Left hindlimb (tissue), 1 donor: ENCODE data around the gene STAM2.
"Not testable (repeated sequence)": the region's sequence is repeated elsewhere in the genome, so short reads cannot be mapped to it uniquely, and the experiment has no call there.

ENCODE experiments used
- DNase-seq: peaks from one replicate; pipeline ENCODE4 v3.0.0-alpha.2; 2018

Gene STAM2

GRCh38 chr2:152103271-152103670 lies 72.3 kb downstream of the STAM2 start:
- DNase-seq = no peak

- no peak for DNase-seq
Observed at GRCh38 chr2:152100961-152101360, 74.6 kb downstream of the STAM2 start.

- DNase-seq = no peak
Observed at GRCh38 chr2:152099367-152100050, 76.1 kb downstream of the STAM2 start.

GRCh38 chr2:152098496-152099366 lies 76.8 kb downstream of the STAM2 start, which contains the start of gene CACNB4:
CACNB4 (minus strand) TSS chr2:152099044.
- DNase-seq = peak; percentile 62

- DNase-seq = peak; percentile 55
Observed at GRCh38 chr2:152097801-152098495, 77.6 kb downstream of the STAM2 start.

- DNase-seq = peak; percentile 33
Observed at GRCh38 chr2:152097290-152097800, 78.2 kb downstream of the STAM2 start.

GRCh38 chr2:152095146-152095545 lies 80.4 kb downstream of the STAM2 start:
- DNase-seq = no peak

- no peak for DNase-seq
Observed at GRCh38 chr2:152094014-152094413, 81.5 kb downstream of the STAM2 start.

- peak; percentile 40 for DNase-seq
Observed at GRCh38 chr2:152093464-152093863, 82.1 kb downstream of the STAM2 start.

- no peak for DNase-seq
Observed at GRCh38 chr2:152092095-152092494, 83.5 kb downstream of the STAM2 start.

- DNase-seq = not testable (repeated sequence)
Observed at GRCh38 chr2:152090726-152091125, 84.8 kb downstream of the STAM2 start.

GRCh38 chr2:152089238-152089637 lies 86.3 kb downstream of the STAM2 start:
- no peak for DNase-seq

GRCh38 chr2:152088006-152088405 lies 87.6 kb downstream of the STAM2 start:
- DNase-seq = no peak

- no peak for DNase-seq
Observed at GRCh38 chr2:152086231-152086630, 89.3 kb downstream of the STAM2 start.

- no peak for DNase-seq
Observed at GRCh38 chr2:152084076-152084475, 91.5 kb downstream of the STAM2 start.

GRCh38 chr2:152083202-152083875 lies 92.2 kb downstream of the STAM2 start:
- no peak for DNase-seq

- no peak for DNase-seq
Observed at GRCh38 chr2:152078662-152079061, 96.9 kb downstream of the STAM2 start.

GRCh38 chr2:152078023-152078422 lies 97.5 kb downstream of the STAM2 start:
- DNase-seq = no peak

GRCh38 chr2:152075461-152076050 lies 100.0 kb downstream of the STAM2 start:
- DNase-seq = no peak

- DNase-seq = no peak
Observed at GRCh38 chr2:152072011-152072410, 103.6 kb downstream of the STAM2 start.

GRCh38 chr2:152071518-152071917 lies 104.0 kb downstream of the STAM2 start:
- no peak for DNase-seq

GRCh38 chr2:152071092-152071491 lies 104.5 kb downstream of the STAM2 start:
- DNase-seq = no peak
